Measurements from ENCODE around the gene MTUS2.

MTUS2 gene

GRCh38 chr13:29129616-29130015 lies 309.5 kb downstream of the MTUS2 start:
- no peak for TF ChIP-seq CTCF (IDR thresholded peaks at IDR 0.05)
- TF ChIP-seq ZFX (IDR thresholded peaks at IDR 0.05; ENCODE audit: borderline replicate concordance) = no peak
- H3K27ac ChIP-seq = no peak overlapping the region

- H3K27ac ChIP-seq = no peak overlapping the region
- TF ChIP-seq CTCF (IDR thresholded peaks at IDR 0.05) = no peak
- TF ChIP-seq ZFX (IDR thresholded peaks at IDR 0.05; ENCODE audit: borderline replicate concordance) = no peak
Measured at GRCh38 chr13:29131159-29131558, 311.0 kb downstream of the MTUS2 start.

- TF ChIP-seq CTCF (IDR thresholded peaks at IDR 0.05) (no peak), ZFX (IDR thresholded peaks at IDR 0.05; ENCODE audit: borderline replicate concordance) (no peak)
- no peak overlapping the region for H3K27ac ChIP-seq
Measured at GRCh38 chr13:29131881-29132668, 311.9 kb downstream of the MTUS2 start.

GRCh38 chr13:29136341-29136740 lies 316.2 kb downstream of the MTUS2 start:
- H3K27ac ChIP-seq = no peak overlapping the region
- TF ChIP-seq CTCF (IDR thresholded peaks at IDR 0.05) (no peak), ZFX (IDR thresholded peaks at IDR 0.05; ENCODE audit: borderline replicate concordance) (no peak)

GRCh38 chr13:29137016-29137415 lies 316.9 kb downstream of the MTUS2 start:
- no peak for TF ChIP-seq CTCF (IDR thresholded peaks at IDR 0.05)
- TF ChIP-seq ZFX (IDR thresholded peaks at IDR 0.05; ENCODE audit: borderline replicate concordance) = no peak
- no peak overlapping the region for H3K27ac ChIP-seq

- no peak overlapping the region for H3K27ac ChIP-seq
- TF ChIP-seq ZFX (IDR thresholded peaks at IDR 0.05; ENCODE audit: borderline replicate concordance) (no peak), CTCF (IDR thresholded peaks at IDR 0.05) (no peak)
Measured at GRCh38 chr13:29137995-29138394, 317.9 kb downstream of the MTUS2 start.

GRCh38 chr13:29140277-29140676 lies 320.1 kb downstream of the MTUS2 start:
- H3K27ac ChIP-seq = no peak overlapping the region
- no peak for TF ChIP-seq ZFX (IDR thresholded peaks at IDR 0.05; ENCODE audit: borderline replicate concordance)
- TF ChIP-seq CTCF (IDR thresholded peaks at IDR 0.05) = no peak

Data from 22Rv1 (cell line).